HG02885 (cell line): Measurements from ENCODE around the gene GPR17.

Experiments used
- ATAC-seq: cut with Tn5 transposase; IDR thresholded peaks from one replicate; pipeline ENCODE4 v1.9.1; 2021; ENCODE audit warnings: mild to moderate bottlenecking; ENCODE audit not compliant: unreplicated experiment, poor library complexity

Gene GPR17

DNA sequence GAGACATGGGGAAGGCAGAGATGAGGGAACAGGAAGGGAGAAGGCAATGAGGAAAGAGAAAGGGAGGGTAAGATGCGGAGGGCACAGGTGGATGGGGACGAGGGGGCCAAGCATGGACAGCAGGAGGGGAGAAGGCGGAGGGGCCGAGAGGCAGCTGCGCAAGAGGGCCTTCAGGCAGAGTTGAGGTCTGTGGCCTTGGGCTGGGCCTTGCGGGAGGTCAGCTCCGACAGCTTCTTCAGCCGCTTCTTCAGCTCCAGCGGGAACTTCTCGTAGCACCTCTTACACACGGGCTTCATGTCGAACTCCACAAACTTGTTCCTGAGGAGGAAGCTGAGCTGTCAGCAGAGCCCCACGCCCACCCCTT is 6.9 kb upstream of the GPR17 start:
- no peak for ATAC-seq

DNA sequence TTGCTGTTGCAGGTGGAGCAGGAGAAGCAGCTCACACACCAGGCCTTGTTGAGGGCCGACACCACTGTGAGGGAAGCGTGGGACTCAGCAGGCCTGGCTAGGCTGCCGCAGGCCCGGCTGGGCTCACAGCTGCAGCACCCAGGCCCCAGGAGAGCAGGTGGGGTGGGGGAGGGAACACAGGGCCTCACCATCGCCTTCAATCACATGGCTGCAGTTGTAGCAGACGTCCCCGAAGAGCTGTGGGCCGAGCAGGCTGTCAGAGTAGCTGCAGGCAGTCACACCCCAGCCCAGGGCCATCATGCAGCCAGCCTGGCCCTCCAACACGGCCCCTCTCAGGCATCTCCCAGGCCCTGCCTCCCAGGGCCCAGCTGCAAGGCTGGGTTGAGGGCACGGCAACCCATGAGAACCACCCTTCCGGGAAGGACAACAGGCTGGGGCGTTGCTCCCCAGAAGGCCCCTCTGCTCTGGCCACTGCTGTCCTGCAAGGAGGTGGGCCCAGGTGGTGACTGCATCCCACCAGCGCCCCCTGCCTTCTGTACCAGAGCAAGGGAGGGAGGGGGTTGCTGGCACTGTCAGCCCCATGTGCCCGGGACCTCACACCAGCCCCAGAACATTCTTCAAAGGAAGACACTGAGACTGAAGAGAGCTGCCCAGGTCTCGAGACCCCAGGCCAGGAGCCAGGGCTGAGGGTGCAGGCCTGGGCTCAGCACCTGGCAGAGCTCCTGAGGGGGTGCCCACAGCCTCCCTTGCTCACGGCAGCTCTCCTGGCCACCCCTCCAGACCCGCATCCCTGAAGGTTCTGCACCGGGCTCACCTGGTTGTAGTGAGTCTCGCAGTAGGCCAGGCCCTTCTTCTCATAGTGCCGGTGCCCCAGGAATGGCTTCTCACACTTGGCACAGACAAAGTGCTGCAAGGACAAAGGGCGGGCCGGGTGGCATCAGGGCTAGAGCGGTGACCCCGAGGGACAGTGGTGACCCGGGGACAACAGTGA is 5.6 kb upstream of the GPR17 start:
- ATAC-seq: peak; percentile 44

DNA sequence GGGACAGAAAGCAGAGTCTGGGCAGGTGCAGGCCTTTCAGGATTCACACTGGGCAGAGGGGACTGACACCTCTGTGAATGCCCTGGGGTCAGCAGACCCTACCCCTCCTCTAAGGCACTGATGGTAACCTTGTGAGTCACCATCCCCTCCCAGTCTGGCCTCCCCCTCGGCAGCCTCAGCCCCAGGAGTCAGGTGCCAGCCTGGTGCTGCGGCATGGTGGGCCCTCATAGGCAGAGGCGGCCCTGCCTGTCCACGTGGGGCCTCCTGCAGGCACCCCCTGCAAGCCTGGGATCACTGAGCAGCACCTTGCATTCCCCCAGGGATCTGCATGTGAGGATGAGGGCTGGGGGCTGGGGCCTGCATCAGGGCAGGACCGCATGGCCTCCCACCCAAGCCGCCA is 4.8 kb upstream of the GPR17 start:
- ATAC-seq: no peak

DNA sequence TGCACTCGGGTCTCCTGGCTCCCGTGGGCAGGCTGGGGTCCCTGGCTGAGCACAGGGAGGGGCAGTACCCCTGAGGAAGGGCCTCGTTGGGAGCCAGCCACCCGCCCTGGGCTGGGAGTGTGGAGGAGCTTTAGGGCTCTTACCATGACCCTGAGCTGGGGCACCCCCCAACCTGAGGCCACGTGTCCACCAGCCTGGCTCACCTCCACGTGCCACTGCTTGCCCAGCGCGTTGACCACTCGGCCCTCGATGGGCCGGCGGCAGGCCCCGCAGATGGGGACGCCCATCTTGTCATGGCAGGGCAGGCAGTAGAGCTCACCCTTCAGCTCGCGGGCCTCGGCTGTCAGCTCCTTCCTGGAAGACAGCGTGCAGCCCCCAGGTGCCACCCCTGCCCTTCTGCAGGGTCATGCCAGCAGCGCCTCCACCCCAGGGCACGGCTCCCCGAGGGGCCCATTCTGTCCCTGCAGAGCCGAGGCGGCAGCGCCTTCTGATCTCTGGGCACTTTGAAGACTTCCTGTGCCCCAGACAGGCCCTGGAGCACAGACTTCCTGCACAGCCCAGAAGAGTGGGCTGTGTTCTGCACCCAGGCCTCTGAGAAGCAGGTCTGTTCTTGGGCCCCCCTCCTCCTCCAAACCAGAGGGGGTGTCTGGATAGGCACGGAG is 4.0 kb upstream of the GPR17 start:
- ATAC-seq: no peak

DNA sequence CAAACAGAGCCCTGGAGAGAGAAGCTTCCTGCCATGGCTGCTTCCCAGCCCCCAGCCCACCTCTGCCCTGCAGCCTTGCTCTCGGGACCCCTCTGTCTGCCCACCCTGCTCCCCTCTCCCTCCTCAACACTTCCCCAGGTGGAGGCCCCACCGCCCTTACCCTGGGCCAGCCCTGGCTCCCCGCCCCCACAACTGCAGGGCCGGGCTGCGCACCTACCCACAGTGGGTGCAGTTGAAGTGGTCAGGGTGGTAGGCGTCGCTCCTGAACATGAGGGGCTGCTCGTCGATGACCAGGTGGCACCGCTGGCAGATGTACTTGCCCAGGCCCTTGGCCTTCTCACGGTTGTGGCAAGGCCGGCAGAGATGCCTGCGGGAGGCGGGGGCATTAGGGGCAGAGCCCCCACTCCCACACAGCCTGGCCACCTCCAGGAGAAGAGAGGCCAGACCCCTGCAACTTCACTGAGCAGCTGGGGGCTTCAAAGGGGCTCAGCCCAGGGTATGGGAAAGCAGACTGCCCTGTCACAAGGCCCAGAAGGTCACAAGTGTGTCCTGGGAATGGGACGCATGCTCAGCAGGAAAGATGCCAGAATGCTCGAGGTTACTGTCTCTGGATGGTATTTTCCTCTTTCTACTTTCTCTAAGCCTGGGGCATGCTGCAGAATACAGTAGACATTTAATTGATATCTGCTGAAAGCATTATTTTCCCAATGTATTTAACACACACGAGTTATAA is 3.1 kb upstream of the GPR17 start:
- no peak for ATAC-seq

DNA sequence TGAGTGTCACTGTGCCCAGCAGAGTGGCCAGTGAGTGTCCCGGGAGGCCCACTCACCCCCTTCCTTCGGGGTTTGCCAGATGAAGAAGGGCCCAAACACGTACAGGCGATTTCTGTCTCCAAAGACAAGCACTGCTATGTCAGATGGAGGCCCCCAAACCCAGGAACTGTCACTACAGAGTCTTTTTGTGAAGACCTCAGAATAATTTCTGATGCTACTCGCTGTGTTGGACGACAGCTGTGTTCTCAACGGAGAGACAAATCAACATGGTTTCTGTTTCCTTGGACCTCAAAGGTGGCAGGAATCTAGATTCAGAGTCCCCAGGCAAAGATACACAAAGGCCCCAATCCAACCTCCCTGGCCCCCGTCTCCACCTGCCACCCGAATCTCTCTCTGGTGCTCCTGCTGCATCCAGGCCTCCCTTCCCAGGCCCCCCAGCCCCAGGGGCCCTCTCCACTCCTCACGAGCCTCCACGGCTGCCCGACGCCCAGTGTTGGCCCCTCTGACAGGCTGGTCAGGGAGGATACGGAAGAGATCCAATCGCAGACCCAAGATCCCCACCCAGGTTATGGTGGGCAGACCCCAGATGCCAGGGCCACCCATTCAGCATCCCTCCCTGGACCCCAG is 2.4 kb upstream of the GPR17 start:
- ATAC-seq: no peak

DNA sequence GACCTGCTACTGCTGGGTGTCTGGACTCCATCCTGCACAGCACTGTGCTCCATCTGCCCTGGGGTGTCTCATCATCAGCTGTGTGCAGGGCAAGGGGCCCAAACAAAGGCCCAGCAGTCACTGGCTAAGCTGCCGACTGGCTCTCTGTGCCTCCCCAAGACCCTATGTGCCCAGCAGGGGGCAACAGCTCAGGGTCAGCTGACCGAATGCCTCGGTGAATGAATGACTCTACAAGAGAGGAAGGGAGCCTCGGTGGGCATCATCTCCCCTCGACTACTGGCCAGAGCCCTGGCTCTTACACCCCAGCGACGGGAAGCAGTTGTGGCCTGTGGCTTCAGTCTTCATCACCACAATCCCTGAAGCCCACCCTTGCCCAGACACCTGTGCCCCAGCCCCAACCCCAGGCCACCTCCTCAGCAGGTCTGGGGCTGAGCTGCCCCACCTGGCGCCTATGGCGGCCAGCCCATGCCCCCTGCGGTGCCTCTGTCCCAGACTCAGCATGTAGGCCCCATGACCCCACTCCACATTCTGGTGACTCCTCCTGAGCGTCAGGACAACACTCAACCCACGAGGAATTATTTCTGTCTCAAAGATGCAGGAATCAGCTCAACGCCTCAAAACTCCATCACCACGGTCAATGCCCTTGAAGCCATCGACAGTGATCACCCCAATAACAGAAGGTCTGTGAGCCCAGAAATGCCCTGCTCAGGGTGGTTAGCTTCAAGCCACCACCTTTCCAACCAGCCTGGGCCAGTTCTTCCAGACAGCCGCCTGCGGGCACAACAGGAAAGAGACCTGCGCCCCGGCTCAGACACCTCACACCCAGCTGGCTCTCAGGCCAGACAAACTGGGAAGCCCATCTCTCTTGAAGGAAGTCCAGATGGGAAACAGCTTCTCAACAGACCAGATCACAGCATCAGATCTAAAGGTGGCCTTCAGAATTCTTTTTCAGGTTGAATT is 1.6 kb upstream of the GPR17 start:
- ATAC-seq: no peak

DNA sequence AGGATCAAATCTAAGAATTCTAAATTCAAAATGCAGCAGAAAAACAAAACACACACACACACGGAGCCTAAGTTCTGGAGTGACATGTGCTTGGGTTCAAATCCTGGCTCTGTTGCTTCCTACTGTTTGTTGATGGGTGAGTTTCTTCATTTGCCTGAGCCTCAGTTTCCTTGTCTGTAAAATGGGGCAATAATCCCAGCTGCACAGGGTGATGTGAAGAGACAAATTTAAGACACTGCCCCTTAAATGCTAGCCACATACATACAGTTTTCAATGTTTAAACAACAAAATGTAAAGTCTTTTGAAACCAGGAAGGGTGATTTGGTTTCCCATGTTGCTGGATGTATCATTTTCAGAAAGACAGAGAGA is 943 bp upstream of the GPR17 start:
- no peak for ATAC-seq

DNA sequence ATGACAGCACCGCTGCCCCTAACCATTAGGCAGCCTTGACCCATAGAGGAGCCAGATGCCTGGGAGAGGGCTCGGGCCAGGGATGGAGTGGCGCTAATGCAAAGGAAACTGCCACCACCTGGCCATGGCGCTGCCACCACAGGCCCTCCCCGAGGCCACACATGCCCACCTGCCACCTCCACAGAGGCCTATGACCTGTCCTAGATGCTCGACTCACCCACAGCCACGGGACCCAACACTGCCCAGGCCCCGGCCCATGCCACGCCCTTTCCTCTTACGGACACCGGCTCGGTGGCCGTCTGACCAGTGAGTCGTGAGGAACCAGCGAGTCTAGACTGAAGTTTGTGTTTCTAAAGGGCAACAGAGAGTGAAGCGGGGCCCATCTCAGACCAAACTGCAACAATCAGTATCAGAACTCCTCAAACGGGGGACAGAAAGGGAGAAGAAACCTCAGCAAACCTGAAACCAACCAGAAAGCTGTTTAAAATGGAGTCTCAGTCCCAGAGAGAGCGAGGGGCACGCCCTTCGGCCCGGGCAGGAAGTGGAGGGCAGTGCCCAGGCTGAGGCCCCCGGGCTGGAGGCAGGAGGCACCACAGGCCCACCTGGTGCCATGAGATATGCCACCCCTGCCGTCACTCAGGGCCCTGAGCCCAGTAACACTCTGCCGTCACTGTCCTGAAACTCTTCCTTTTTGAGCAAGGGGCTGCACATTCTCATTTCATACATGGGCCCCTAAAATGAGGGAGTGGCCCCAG is 711 bp downstream of the GPR17 start:
- ATAC-seq: no peak

DNA sequence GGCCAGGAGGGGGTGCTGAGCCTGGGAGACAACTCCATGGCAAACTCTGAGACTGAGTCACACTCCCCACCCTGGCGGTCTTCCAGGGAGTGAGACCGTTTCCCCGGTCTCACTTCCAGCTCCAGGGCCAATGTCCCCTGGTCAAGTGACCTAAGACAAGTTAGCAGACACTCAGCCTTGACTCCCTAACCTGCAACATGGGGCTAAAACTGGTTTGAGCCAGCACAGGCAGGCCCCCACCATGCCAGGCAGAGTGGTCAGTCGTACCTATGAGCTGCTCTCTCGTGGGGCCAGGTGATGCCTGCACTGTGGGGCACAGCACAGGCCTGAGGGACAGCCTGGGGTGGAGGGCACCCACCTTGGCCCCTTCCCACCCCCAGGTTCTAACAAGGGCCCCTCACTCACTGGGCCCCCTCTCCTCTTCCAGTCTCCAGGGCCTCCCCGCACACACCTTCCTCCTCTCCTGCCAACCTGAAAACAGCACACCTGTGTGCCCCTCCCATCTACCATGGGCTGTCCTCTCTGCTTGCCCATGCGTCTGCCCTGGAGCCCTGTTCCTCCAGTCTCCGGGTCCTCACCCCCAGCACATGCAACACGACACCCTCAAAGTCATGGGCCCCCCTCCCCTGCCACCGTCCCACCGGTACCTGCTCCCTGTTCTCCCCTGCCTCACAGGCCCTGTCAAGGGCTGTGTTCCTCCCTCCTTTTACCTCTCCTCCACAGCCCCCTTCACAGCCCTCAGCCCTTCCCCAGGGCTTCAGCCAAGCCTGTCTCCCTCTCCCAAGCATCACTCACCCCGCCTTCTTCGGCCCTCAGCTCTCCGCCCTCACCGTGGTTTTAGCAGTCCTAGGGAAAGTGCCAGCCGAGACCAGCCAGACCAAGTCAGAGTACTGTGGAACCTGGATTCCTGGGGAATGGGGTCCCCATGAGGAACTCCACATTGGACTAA is 1.6 kb downstream of the GPR17 start:
- no peak for ATAC-seq

DNA sequence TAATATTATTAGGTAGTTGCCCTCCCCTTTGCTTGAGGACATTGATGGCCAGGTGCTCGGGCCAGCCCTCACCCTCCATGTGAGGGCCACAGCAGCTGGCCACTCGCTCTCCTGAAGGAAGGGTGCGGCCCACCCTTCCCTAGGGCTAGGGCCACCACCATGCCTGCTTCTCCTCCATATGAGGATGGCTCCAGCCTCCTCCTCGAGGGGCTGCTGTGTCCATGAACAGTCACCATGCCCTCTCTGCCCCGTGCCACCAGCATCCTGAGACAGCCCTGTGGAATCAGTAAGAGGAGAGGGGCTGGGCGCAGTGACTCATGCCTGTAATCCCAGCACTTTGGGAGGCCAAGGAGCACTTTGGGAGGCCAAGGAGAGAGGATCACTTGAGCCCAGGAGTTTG is 2.4 kb downstream of the GPR17 start:
- ATAC-seq: no peak

DNA sequence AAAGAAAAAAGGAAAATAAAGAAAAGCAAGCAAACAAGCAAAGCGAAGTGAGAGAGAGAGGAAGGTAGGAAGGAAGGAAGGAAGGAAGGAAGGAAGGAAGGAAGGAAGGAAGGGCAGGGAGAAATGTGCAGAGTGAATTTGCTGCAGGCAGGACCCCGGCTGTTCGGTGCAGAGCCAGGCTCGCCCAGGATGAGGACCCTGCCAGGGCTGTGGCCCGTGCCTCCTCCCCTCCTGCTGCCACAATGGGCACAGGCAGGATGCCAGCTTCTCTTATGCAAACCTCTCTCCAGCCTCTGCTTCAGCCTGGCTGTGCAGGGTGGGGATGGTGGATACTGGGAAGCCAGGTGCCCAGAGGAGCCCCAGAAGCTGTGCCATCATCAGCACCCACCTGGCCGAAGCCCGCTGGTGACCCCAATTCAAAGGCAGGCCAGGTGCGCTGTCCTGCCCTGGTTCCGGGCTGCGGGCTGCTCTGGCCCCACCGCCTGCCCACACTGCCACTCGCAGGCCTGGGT is 3.2 kb downstream of the GPR17 start:
- no peak for ATAC-seq

DNA sequence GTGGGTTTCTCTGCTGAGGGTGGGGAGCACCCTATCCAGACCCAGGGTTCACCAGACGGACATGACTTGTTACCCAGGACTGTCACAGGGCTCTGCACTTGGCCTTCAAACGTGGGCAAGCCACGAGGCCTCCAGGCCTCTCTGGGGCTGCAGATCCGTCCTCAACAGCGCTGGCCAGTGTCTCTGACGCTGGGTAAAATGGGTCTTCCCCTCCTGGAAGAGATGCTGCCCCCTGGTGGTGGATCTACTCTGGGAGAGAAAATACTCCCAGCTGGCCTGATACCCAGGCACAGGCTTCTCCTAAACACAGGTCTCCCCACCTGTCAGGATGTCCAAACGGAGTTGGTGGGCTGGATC is 3.7 kb downstream of the GPR17 start:
- no peak for ATAC-seq

DNA sequence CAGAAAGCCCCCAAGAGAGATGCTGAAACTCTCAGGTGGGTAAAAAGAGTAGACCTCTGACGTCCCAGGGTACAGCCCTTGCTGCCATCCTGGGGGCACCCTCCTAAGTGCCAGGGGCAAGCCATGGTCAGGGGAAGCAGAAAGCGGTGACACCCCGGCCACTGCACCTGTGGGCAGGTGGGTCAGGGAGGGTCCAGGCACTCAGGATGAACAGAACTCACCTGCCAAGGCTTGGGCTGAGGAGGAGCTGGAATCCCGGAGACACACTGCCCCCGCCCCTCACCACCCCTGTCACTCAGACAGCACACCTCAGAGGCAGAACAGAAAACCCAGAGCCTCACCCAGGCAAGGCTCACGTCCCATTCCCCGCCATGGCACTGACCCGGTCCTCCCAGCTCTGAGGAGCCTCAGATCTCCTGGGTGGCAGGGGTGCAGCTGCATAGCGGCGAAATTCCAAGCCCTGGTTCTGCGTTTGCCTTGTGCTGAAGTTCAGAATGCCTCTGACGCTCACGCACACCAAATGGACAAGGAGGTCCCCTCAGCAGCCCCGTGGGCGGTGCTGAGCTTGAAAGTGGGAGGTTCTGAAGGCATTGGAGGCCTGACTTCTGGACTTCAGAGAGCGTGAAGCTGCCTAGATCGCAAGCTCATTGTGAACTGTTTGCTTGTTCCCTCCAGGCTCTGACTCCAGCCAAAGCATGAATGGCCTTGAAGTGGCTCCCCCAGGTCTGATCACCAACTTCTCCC is 4.3 kb downstream of the GPR17 start:
- no peak for ATAC-seq

DNA sequence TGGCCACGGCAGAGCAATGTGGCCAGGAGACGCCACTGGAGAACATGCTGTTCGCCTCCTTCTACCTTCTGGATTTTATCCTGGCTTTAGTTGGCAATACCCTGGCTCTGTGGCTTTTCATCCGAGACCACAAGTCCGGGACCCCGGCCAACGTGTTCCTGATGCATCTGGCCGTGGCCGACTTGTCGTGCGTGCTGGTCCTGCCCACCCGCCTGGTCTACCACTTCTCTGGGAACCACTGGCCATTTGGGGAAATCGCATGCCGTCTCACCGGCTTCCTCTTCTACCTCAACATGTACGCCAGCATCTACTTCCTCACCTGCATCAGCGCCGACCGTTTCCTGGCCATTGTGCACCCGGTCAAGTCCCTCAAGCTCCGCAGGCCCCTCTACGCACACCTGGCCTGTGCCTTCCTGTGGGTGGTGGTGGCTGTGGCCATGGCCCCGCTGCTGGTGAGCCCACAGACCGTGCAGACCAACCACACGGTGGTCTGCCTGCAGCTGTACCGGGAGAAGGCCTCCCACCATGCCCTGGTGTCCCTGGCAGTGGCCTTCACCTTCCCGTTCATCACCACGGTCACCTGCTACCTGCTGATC is 4.9 kb downstream of the GPR17 start:
- no peak for ATAC-seq

DNA sequence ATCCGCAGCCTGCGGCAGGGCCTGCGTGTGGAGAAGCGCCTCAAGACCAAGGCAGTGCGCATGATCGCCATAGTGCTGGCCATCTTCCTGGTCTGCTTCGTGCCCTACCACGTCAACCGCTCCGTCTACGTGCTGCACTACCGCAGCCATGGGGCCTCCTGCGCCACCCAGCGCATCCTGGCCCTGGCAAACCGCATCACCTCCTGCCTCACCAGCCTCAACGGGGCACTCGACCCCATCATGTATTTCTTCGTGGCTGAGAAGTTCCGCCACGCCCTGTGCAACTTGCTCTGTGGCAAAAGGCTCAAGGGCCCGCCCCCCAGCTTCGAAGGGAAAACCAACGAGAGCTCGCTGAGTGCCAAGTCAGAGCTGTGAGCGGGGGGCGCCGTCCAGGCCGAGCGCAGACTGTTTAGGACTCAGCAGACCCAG is 5.4 kb downstream of the GPR17 start:
- no peak for ATAC-seq
